Activated CD4-positive, alpha-beta T cell treated with anti-CD3 and anti-CD28 coated beads for 24 hours (primary cell): Measurements from ENCODE around the gene ATXN1.
"Not testable (repeated sequence)": the region's sequence is repeated elsewhere in the genome, so short reads cannot be mapped to it uniquely, and the experiment has no call there.

Experiments
- DNase-seq, 2 donors: peaks; one replicate each; pipeline ENCODE4 v3.0.0-alpha.2; 2020; ENCODE audit warnings: low read depth in 2 of 2

The ATXN1 gene

DNA sequence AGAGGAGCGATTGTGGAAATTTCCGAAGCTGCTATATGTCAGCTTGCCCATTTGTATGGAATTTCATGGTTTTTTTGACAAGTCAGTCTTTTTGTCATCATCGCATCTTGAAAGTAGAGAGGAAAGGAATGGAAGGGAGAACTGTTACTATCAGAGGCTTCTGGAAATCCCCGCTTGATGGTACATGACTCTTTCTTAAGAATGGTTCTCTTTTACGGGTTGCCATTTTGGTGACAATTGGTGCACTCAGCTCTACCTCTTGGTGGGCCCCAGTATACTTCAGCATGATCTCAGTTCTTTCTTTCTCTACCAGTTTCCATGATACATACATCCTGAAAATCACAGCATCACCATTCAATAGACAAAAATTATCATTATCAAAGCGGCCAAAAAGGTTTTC, 146.0 kb downstream of the ATXN1 start:
- not testable (repeated sequence) for DNase-seq

GRCh38 chr6:16614143-16614542, 147.1 kb downstream of the ATXN1 start:
- not testable (repeated sequence) for DNase-seq

DNA sequence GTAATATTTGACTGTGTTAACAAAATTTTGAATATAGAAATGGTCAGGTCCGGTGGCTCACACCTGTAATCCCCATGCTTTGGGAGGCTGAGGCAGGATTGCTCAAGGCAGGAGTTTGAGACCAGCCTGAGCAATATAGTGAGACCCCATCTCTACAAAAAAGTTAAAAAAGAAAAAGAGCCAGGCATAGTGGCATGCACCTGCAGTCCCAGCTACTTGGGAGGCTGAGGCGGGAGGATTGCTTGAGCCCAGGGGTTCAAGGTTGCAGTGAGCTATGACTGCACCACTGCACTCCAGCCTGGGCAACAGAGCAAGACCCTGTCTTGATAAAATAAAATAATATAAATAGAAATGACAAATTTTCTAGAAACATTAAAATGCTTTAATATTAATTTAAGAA, 147.8 kb downstream of the ATXN1 start:
- DNase-seq, result not testable (repeated sequence)

DNA sequence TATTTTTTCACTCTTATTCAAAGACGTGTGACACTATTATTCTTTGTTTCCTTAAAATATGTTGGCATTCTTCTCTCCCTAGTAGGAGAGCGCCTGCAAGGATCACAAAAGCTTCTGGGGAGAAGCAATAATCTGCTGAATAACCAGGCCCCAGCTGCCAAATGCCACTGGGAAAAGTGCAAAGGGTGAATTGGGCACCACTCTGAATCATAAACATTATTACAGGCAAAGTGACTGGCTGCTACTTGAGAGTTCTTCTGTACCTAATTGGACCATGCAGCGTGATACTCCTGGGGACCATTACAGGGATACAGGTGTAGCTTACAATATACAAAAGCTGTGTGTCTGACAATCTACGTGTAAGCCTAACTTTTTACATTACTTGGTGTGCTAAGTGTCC, 152.8 kb downstream of the ATXN1 start:
- no peak for DNase-seq

DNA sequence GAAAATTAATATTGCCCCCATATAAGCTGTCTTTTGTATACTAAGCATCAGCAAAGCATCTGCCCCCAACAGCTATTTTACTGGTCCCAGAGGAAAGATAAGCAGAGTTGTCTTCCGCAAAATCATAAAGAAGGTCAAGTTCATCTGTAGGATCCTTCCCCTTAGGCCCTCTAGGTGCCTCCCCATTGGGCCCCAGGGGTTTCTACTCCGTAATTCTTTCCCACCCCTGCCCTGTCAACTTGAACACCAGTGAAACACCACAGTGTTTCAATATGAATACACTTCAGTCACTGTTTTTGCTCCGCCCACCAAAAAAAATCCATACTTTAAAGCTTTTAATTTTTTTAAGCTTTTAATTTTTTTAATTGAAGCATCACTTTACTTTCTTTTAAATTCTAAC, 159.2 kb downstream of the ATXN1 start:
- DNase-seq, result peak; percentile 22 to 41

- DNase-seq, result no peak
These were observed 160.6 kb downstream of the ATXN1 start for GRCh38 chr6:16600701-16601100.

DNA sequence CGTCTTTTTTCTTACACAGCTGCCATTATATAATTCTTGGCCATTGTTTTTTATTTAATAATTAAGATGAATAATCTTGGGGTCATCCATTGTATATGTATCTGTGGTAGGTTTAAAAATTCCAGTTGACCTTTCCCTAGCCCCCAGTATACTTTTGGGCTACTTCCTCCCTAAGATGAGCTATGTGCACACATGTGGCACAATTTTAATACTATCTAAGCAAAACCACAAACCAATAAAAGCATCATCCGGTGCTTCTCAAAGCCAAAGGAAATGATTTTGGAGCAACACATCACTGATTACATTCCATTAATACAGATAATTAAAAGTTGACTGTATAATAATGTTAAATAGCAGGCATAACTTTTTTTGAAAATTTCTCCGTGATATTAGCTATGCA, 161.2 kb downstream of the ATXN1 start:
- DNase-seq, result no peak

- DNase-seq, result no peak
These were observed 164.5 kb downstream of the ATXN1 start for GRCh38 chr6:16596616-16597331.

DNA sequence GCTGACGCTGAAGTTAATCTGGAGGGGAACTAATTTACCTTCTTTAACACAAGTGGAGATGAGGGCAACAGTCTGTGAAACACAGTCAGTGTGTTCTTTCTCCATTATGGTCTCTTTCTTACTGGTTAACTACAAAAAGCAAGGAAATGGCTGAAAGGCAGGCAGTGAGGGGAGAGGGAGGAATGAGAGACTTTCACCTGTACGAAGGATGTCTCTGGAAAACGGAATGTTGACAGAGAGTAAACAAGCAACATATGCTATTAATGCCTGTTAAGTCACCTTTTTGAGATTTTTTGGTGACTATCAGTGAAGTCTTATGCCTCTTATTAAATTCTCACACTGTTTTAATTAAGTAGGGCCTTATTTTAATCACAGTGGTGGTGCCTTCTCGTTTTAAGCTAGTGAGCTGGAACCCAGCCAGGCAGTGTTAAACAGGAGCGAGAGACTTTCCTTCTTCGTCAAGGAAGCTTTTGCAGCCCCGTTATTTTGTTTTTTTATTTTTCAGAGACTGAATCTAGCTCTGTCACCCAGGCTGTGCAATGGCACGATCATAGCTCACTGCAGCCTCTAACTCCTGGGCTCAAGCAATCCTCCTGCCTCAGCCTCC, 165.6 kb downstream of the ATXN1 start:
- no peak for DNase-seq

DNA sequence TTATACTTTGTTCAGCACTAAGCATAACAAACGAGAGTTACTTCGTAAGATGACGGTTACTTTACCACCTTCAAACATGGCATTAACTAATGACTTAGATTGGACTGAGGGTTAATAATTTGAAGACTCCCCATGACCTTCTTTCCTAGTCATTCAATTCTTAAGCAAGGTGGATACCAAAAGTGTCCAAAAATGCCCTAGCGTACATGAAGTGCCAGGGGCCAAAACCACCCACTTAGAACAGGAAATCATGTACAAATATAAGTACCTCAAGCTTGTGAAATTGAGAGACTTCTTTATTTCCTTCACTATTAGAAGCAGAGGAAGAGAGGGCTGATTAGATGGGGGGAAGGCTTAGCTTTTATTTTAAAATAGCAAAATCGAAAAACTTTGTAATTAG, 166.4 kb downstream of the ATXN1 start:
- DNase-seq, result no peak

DNA sequence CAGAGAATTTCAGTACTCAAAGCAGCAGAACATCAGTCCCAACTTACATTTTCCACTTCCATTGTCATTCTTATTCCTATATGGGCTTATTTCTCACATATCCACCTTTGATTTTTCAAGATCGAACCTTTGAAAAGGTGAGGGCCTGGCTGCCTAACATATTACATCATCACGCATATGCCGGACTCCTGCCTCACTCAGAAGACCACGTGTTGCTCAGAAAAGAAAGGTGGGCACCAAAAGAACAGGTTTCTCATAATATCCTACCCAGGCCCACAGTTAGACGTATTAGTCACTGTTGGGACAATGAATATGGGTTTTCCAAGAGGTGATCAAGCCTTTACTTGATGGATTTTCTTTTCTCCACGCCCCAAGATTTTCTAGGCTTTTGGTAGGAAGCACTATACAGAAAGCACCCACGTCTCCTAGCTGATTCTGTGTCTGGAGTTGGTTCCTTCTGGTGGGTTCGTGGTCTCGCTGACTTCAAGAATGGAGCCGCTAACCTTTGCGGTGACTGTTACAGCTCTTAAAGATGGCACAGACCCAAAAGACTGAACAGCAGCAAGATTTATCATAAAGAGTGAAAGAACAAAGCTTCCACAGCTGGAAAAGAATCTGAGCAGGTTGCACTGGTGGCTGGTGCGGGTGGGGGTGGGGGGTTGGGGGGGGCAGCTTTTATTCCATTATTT, 168.9 kb downstream of the ATXN1 start:
- no peak for DNase-seq

- DNase-seq, result peak; percentile 6 to 20
These were observed 169.7 kb downstream of the ATXN1 start for GRCh38 chr6:16591396-16592222.

- DNase-seq, result no peak
These were observed 175.5 kb downstream of the ATXN1 start for GRCh38 chr6:16585805-16586204.

GRCh38 chr6:16583144-16583762, 178.0 kb downstream of the ATXN1 start:
- DNase-seq, result no peak

DNA sequence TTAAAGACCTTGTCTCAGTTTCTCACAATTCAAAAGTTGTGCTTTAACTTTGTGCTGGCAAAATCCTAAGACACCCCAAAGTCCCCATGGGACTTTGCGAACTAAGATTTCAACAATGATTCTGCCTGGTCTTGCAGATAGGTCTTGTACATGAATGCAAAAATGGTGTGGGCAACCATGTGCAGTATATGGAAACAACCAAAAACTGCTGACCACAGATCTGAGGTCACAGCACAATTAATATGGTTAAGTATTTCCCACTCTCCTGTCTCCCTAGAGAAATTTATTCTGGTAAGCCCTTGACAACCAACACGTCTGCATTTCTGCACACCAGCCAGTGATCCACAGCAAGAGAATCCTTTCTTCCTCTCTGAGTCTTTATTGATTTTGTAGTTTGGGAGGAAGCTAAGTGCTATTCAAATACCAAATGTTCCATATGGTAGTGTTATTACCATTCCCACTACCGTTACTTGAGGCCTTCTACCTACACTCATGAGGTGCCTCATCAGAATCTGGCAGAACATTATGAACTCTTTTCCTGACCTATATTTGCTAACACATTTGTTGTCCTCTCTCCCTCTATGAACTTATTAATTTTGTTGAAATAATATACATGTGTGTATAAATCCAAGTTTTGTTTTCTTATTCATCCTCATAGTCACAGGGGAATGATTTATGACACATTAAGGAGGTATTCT, 178.7 kb downstream of the ATXN1 start:
- DNase-seq, result no peak

DNA sequence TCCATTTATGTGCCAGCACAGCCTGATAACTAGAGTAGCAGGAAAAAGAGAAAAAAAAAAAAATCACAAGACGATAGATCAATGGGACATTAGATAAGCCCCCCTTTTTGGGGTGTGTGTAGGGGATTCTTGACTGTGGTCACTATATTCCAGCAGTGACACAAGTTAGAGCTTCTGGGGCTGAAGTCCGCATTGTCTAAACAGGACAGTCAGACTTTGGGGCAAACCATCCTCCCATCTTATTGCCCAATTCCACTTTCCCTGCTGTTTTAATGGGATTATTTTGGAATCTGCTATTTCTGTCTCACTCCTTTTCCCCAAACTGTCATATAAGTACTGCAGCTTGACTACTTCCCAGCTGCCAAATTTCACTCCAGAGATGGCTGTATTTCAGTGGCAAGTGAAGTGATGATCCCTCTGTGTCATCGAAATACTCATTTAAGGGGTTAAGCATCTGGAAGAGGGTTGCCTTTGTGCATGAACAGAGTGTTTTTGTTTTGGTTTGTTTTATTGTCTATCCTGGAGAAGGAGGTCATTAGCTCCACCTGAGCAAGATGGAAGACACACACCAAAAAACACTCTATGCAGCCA, 182.5 kb downstream of the ATXN1 start:
- no peak for DNase-seq

DNA sequence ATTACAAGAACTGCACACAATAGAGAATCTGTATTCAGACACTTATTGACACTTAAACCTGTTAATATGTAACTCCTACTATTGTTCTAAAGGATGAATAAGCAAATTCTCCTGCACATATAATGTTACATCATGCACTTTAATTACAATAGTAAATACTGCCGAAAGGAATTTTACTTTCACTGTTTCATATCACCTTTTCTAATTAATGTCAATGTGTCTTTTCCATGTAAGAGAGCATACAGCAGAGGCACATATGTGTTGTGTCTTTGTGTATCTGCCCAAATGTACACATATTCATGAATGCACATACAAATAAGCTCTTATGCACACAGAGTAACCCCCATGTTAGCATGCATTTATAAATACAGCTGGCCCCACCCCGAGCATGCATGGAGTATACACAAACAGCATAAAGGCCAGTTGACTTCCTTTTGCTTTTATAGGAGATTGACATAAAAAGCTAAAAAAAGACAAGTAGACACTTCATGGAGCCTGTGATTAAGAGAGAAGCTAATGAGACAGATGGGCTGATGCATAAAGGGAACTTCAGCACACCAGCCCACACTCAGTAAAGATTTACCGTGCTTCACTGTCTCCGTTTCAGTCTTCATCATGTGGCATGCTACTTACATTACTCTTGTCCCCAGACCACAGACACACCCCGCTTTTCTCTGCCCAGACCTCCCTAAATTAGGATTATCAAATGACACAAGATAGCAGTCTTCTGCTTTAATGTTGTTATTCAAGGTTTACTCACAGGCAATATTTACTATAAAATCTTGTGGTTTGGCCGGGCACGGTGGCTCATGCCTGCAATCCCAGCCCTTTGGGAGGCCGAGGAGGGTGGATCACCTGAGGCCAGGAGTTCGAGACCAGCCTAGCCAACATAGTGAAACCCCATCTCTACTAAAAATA, 184.6 kb downstream of the ATXN1 start:
- DNase-seq, result no peak

- DNase-seq, result no peak
These were observed 185.6 kb downstream of the ATXN1 start for GRCh38 chr6:16575655-16576054.

DNA sequence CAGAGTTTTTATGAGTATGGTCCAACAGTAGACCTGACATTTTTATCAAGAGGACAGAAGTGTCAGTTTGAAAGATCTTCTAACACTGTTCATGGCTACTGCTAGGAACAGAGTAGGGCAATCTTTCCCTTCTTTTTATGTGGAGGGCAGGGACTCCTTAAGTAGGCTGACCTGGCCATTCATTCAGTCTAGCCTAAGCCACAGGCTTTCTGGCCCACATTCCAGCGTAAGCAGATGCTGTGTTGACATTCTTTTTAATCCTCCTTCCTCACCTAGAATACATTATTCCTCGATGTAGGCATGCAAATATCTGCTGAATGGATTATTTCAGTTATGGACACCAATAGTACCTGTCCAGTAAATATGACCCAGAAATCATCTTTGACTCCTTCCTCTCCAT, 188.3 kb downstream of the ATXN1 start:
- no peak for DNase-seq

DNA sequence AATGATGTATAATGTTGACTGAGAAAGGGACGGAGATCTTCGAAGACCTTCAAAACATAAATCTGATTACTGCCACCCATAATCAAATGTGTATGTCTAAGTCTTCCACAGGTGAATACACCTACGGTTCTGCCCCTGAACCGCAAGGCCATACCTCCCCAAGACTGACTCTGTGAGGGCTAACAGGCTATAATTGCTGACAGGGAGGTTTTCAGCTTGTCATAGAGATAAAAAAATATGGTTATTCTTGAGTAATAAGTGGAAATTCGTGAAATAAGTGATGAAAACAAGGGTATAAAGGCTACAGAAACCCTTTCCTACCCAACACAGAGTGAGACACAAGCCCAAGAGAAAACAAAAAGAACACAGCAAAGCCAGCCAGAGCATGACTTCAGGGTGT, 188.9 kb downstream of the ATXN1 start:
- DNase-seq, result no peak
